ENCODE measurements around the gene TNFSF8.

GRCh38 chr9:114935119-114935518 is 4.7 kb upstream of the TNFSF8 start:
- no peak for TF ChIP-seq CTCF (IDR thresholded peaks at IDR 0.05 in 4 of 5, conservative IDR thresholded peaks at IDR 0.05 in 1 of 5)
- no peak for TF ChIP-seq POLR2A (IDR thresholded peaks at IDR 0.05)
